Psoas muscle (tissue), 8 donors: ENCODE data around the gene PGK1. TPM values are rescaled to one million over a fixed set of nuclear protein-coding genes. Genes with fewer than 3 reads are reported as not detected.

Experiments
- ATAC-seq, 4 donors: fragments of 200-7000 bp; cut with Tn5 transposase; one replicate each; pipeline ENCODE4 v1.9.1; 2020; ENCODE audit warnings: moderate library complexity in 3 of 4, mild to moderate bottlenecking in 2 of 4
- DNase-seq, 2 donors: peaks; one replicate each; pipeline ENCODE4 v3.0.0-alpha.2; 2020
- H3K27ac ChIP-seq: fragments of 200-600 bp; one replicate; pipeline ENCODE4 v1.8.0; 2022
- H3K27me3 ChIP-seq, 3 donors: fragments of 200-600 bp in 1 of 3; one replicate each; pipeline versions ENCODE4 v1.6.1 to v1.8.0; 2013 to 2022; ENCODE audit warnings: low read length in 2 of 3, mild to moderate bottlenecking in 2 of 3, moderate library complexity in 1 of 3; ENCODE audit not compliant: insufficient read depth in 3 of 3
- H3K36me3 ChIP-seq, 2 donors: fragments of 200-600 bp in 1 of 2; one replicate each; pipeline versions ENCODE4 v1.6.1 to v1.8.0; 2013 to 2022; ENCODE audit warnings: low read depth in 1 of 2, mild to moderate bottlenecking in 1 of 2, moderate library complexity in 1 of 2; ENCODE audit not compliant: insufficient read depth in 1 of 2
- H3K4me1 ChIP-seq: fragments of 200-600 bp; one replicate; pipeline ENCODE4 v1.8.0; 2022
- H3K4me3 ChIP-seq: fragments of 200-600 bp; one replicate; pipeline ENCODE4 v1.8.0; 2022; ENCODE audit warnings: mild to moderate bottlenecking
- H3K9me3 ChIP-seq: fragments of 200-600 bp; one replicate; pipeline ENCODE4 v1.8.0; 2022
- CTCF ChIP-seq: fragments of 200-600 bp; IDR thresholded peaks from one replicate; pipeline ENCODE4 v1.8.0; 2022; ENCODE audit warnings: antibody characterized with exemption
- WGBS, 3 donors: extraction: QIAGEN DNeasy Blood & Tissue Kit; methylation state at CpG; one replicate each; pipeline versions ENCODE4 v1.1.6 to v1.1.7; 2013; 5-methylcytosine and 5-hydroxymethylcytosine counted together
- intact Hi-C, 2 donors: fragments of 100-400 bp; cut with DNase I; formaldehyde crosslinking; loops; one replicate each; pipeline versions ENCODE4 v1.11.0 to v1.14.2; 2022
- polyA plus RNA-seq, 3 donors: library from polyadenylated mRNA; stranded (reverse); fragments of 200-250 nt; gene quantifications; one replicate each; pipeline ENCODE4 v1.2.3, GENCODE V29; 2013
- total RNA-seq, 4 donors: library from RNA; stranded (reverse); fragmentation: NEBNext Ultra II Directional in 2 of 4; extraction: Animal tissue kit (Norgen Biotek cat#: 25700) in 2 of 4; gene quantifications; one replicate each; pipeline versions ENCODE4 v1.2.1 to v1.2.4, GENCODE V29; 2021 to 2023
- donor health status: healthy with polysubstance abuse.
- donor health status: DM: no; HTN: no; CAD: no; lungs with moderate emphysema.
- donor health status: Bipolar disorder and iron deficiency.
- donor health status: healthy.
- donor health status: DM: yes; HTN: yes; CAD: no.
- donor health status: DM: no; HTN: no; CAD: no.
- donor health status: DM: no; HTN: no; CAD: no.
- donor health status: DM: yes; HTN: yes; CAD: no.

PGK1 gene
- total and polyA plus RNA-seq, 7 donors = 234 to 372 (median 290) TPM

- H3K36me3 ChIP-seq = peaks cover 0 to 52% of the 10 kb centered on the region in 2 donors
- H3K27me3 ChIP-seq = no peaks in the 10 kb centered on the region
- DNase-seq (no peak), ATAC-seq (no peak)
- H3K4me1 ChIP-seq = no peaks in the 10 kb centered on the region
- H3K27ac ChIP-seq = no peak overlapping the region
- no peak for TF ChIP-seq CTCF
- H3K9me3 ChIP-seq = no peaks in the 10 kb centered on the region
- intact Hi-C loops = no loop called here
- H3K4me3 ChIP-seq = no peak overlapping the region
Measured at GRCh38 chrX:78129714-78130113, 25.7 kb downstream of the PGK1 start.

- Histone ChIP-seq H3K9me3 (no peaks in the 10 kb centered on the region), H3K4me1 (no peaks in the 10 kb centered on the region), H3K36me3 (peaks cover 0 to 46% of the 10 kb centered on the region in 2 donors), H3K4me3 (no peak overlapping the region), H3K27me3 (no peaks in the 10 kb centered on the region), H3K27ac (no peak overlapping the region)
- ATAC-seq (no peak), DNase-seq (no peak)
- intact Hi-C loops = no loop called here
- WGBS, 3 donors = 73 to 100% (median 96%) methylated on average over 1 of the region's 1 CpG
- TF ChIP-seq CTCF = no peak
Measured at GRCh38 chrX:78130396-78130795, 26.3 kb downstream of the PGK1 start.

- Histone ChIP-seq H3K36me3 (peaks cover 0 to 38% of the 10 kb centered on the region in 2 donors), H3K9me3 (no peaks in the 10 kb centered on the region), H3K27me3 (no peaks in the 10 kb centered on the region), H3K4me1 (no peaks in the 10 kb centered on the region), H3K4me3 (no peak overlapping the region), H3K27ac (no peak overlapping the region)
- DNase-seq (no peak), ATAC-seq (no peak)
- WGBS, 3 donors = 42 to 95% (median 87%) methylated on average over 1 of the region's 1 CpG
- intact Hi-C loops = no loop called here
- TF ChIP-seq CTCF = no peak
Measured at GRCh38 chrX:78131117-78131516, 27.1 kb downstream of the PGK1 start.

- no peaks in the 10 kb centered on the region for H3K9me3 ChIP-seq
- H3K4me1 ChIP-seq = no peaks in the 10 kb centered on the region
- no peak overlapping the region for H3K27ac ChIP-seq
- H3K27me3 ChIP-seq = no peaks in the 10 kb centered on the region
- H3K4me3 ChIP-seq = no peak overlapping the region
- no peak for ATAC-seq
- no peak for TF ChIP-seq CTCF
- intact Hi-C loops = no loop called here
- no peak for DNase-seq
- peaks cover 0 to 16% of the 10 kb centered on the region in 2 donors for H3K36me3 ChIP-seq
- WGBS, 3 donors = 55 to 74% (median 61%) methylated on average over 4 of the region's 4 CpGs
Measured at GRCh38 chrX:78133238-78133960, 29.4 kb downstream of the PGK1 start.
